ENCODE results near the gene GPR156.

GPR156 gene

DNA sequence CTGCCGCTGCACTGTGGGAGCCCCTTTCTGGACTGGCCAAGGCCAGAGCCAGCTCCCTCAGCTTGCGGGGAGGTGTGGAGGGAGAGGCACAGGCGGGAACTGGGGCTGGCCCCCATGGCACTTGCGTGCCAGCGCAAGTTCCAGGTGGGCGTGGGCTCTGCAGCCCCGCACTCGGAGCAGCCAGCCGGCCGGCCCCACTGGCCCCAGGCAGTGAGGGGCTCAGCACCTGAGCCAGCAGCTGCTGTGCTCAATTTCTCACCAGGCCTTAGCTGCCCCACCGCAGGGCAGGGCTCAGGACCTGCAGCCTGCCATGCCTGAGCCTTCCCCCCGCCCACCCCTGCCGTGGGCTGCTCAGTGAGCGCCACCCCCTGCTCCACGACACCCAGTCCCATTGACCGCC is 4.6 kb upstream of the GPR156 start:
- peaks cover 1% of the 10 kb centered on the region for H3K4me1 Mint-ChIP-seq

DNA sequence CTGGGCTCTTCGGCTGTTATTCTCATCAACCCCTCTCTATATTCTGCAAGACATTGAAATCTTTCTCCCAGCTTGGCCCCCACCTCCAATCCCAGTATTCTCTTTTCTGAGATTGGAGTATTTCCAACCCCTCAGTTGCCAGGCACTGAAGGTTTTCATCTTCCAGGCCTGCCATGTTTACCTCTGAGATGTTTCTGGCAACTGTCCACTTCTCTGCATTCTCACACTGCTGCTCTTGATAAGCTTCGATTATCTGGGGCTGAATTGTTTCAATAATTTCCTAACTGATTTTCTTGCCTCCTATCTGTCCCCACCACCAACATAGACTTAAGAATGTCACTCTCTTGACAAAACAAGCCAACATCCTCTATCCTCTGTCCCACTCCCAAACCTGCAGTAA is 1.4 kb upstream of the GPR156 start:
- no peak for ATAC-seq
- Mint-ChIP-seq H3K4me3 (no peak overlapping the region), H3K27me3 (peaks cover 45% of the 10 kb centered on the region), H3K27ac (no peak overlapping the region), H3K9me3 (peaks cover 2% of the 10 kb centered on the region), H3K36me3 (ENCODE audit: low read depth) (no peaks in the 10 kb centered on the region), H3K4me1 (peaks cover 1% of the 10 kb centered on the region)
- no peak for DNase-seq

More for the DNA sequence above, 4.6 kb upstream of the GPR156 start:
- Mint-ChIP-seq H3K36me3 (ENCODE audit: low read depth) (no peaks in the 10 kb centered on the region), H3K4me3 (no peak overlapping the region), H3K27ac (no peak overlapping the region), H3K9me3 (peaks cover 24% of the 10 kb centered on the region), H3K27me3 (peaks cover 25% of the 10 kb centered on the region)
- no peak for ATAC-seq
- DNase-seq: no peak

DNA sequence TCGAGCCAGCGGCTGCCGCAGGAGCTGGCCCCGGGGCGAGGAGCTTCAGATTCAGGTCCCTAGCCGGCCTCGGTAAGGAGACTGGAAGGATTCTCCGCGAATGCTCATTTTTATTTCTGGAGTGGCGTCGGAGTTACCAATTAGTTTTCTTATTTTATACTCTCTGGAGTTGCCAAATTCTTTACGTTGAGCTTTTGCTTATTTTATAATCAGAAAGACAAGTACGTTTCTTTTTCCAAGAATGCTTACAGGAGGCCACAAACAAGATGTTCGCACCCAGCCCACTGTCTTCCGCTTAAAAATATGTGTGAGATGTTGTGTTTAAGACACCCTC is 453 bp upstream of the GPR156 start:
- peaks cover 45% of the 10 kb centered on the region for H3K27me3 Mint-ChIP-seq

DNA sequence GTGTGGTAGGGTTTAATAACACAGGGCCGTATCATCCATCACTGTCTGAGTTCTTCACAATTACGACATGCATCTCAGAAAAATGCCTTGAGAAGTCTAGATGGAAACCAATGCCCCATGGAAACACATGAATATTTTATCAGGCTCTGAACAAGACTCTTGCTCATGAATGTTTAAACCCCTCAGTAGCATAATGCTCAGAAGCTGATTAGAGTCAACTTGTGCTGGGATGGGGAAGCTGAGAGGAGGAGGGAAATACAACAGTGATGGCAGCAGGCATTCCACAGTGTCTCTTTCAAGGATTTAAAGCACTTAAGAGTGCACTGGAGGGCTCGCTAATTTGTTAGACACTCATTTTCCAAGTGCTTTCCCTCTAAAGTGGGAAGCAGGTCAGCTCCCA is 3.8 kb downstream of the GPR156 start:
- H3K4me1 Mint-ChIP-seq: peaks cover 1% of the 10 kb centered on the region
- ATAC-seq: no peak
- no peaks in the 10 kb centered on the region for H3K9me3 Mint-ChIP-seq
- H3K36me3 Mint-ChIP-seq (ENCODE audit: low read depth): no peaks in the 10 kb centered on the region
- H3K27me3 Mint-ChIP-seq: peaks cover 59% of the 10 kb centered on the region
- no peak overlapping the region for H3K27ac Mint-ChIP-seq
- DNase-seq: no peak
- H3K4me3 Mint-ChIP-seq: no peak overlapping the region

More for the DNA sequence above, 453 bp upstream of the GPR156 start:
- Mint-ChIP-seq H3K4me3 (no peak overlapping the region), H3K4me1 (peaks cover 1% of the 10 kb centered on the region), H3K36me3 (ENCODE audit: low read depth) (no peaks in the 10 kb centered on the region), H3K27ac (no peak overlapping the region), H3K9me3 (no peaks in the 10 kb centered on the region)
- ATAC-seq (no peak), DNase-seq (no peak)

DNA sequence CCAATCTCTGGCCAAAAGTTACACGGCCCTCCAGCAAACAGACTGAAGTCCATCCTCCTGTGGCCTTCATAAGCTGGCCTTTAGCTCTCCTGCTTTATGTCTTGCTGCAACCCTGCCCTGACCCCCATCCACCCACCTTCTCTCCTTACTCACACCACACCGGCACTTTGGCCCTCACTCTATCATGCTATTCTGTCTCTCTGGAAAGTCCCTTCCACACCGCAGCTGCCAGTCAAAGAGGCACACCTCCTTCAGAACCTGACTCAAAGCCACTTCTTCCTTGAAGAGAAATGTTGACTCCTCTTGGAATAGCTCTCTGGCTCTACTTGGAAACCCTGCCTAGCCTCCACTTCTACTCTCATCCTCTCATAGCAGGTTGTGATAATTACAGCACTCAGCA is 4.5 kb downstream of the GPR156 start:
- no peak for ATAC-seq
- Mint-ChIP-seq H3K27me3 (peaks cover 56% of the 10 kb centered on the region), H3K27ac (no peak overlapping the region), H3K4me1 (peaks cover 1% of the 10 kb centered on the region), H3K9me3 (no peaks in the 10 kb centered on the region), H3K36me3 (ENCODE audit: low read depth) (no peaks in the 10 kb centered on the region), H3K4me3 (no peak overlapping the region)
- no peak for DNase-seq

DNA sequence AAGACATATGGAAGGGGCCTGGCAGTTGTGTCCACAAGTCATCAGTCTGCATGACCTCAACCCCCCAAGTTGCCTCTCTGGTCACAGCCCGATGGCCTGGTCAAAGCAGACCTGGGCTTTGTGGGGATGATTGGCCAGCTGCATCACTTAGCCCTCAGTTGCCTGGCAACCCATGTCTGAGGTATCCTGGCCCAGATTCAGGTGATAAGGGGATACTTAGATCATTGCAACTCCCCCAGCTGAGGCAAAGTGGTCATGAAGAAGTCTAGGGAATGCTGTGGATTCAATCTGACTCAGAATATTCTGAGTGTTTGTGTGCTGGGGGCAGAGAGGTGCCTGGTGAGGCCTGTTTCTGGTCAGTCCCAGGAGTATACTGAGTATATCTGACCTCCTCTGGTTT is 5.0 kb downstream of the GPR156 start:
- Mint-ChIP-seq H3K27ac (no peak overlapping the region), H3K4me1 (no peaks in the 10 kb centered on the region), H3K36me3 (ENCODE audit: low read depth) (no peaks in the 10 kb centered on the region), H3K9me3 (no peaks in the 10 kb centered on the region), H3K4me3 (no peak overlapping the region), H3K27me3 (peaks cover 57% of the 10 kb centered on the region)
- ATAC-seq (no peak), DNase-seq (no peak)

DNA sequence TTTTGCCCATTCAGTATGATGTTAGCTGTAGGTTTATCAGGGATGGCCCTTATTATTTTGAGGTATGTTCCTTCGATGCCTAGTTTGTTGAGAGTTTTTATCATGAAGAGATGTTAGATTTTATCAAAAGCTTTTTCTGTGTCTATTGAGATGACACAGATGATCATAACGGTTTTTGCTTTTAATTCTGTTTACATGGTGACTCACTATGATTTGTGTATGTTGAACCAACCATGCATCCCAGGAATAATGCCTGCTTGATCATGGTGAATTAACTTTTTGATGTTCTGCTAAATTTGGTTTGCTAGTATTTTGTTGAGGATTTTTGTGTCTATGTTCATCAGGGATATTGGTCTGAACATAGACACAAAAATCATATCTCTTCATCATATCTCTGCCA is 8.3 kb downstream of the GPR156 start:
- Mint-ChIP-seq H3K9me3 (no peaks in the 10 kb centered on the region), H3K27me3 (peaks cover 34% of the 10 kb centered on the region), H3K27ac (no peak overlapping the region), H3K4me3 (no peak overlapping the region), H3K36me3 (ENCODE audit: low read depth) (no peaks in the 10 kb centered on the region), H3K4me1 (no peaks in the 10 kb centered on the region)
- no peak for DNase-seq
- no peak for ATAC-seq

DNA sequence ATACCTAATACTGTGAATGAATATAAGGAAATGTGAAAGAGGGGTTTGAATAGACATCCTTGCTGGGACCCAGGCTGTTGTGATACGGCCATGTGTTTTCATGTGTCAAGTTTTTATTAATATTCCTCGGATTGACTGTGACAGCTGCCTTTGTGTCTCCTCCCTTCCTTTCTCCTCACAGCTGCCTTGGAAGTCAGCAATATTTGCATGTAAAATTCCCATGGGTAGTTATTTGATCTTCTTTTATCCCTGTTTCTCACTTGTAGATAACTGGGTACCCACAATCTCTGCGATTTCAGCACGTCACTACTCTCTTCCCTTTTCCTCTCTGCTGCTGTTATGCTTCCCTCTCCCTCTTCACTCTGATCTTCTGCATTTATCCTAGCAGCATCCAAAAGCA is 9.4 kb downstream of the GPR156 start:
- no peak for ATAC-seq
- H3K27ac Mint-ChIP-seq: no peak overlapping the region
- H3K27me3 Mint-ChIP-seq: peaks cover 31% of the 10 kb centered on the region
- no peaks in the 10 kb centered on the region for H3K4me1 Mint-ChIP-seq
- H3K4me3 Mint-ChIP-seq: no peak overlapping the region
- no peaks in the 10 kb centered on the region for H3K9me3 Mint-ChIP-seq
- no peak for DNase-seq
- no peaks in the 10 kb centered on the region for H3K36me3 Mint-ChIP-seq (ENCODE audit: low read depth)

DNA sequence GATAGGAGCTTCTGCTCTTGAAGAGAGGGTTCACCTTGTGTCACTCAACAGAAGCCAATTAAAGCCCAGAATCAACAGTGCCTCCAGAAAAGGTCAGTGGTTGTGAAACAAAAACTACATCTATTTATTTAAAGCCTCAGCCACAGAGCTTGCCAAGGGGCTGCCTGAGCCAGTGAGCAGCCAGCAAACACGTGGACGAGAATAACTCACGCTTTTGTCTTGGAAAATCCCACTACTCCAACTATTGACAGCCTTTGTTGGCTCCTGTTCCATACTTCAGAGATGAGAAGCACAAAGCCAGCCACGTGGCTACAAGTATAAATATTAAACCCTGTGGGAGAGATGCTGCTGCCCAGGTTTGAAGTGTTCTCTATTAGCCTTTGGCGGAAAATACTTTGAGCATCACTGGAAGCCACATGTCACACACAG is 10.3 kb downstream of the GPR156 start:
- no peak overlapping the region for H3K4me3 Mint-ChIP-seq
- DNase-seq: no peak
- H3K4me1 Mint-ChIP-seq: no peaks in the 10 kb centered on the region
- no peak overlapping the region for H3K27ac Mint-ChIP-seq
- no peaks in the 10 kb centered on the region for H3K9me3 Mint-ChIP-seq
- no peak for ATAC-seq
- H3K36me3 Mint-ChIP-seq (ENCODE audit: low read depth): no peaks in the 10 kb centered on the region
- H3K27me3 Mint-ChIP-seq: peaks cover 31% of the 10 kb centered on the region

DNA sequence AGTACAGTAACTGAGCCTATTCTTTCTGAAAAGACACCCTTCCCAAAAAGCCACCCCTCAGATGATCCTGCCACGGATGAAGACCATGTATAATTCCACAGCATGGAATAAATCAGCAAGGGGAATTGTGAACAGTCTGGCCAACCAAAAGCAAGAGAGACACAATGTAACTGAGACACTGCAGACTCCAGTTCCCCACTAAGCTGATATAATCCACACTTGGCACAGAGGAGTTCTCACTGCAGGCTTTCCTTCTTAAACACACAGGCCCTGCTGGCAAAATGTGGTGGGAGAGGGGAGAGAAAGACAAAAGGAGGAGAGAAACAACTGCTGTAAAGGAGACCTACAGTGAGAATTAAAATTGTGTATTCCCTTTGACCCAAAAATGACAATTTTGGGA is 12.7 kb downstream of the GPR156 start:
- no peak for ATAC-seq
- DNase-seq: no peak
- H3K9me3 Mint-ChIP-seq: no peaks in the 10 kb centered on the region
- peaks cover 24% of the 10 kb centered on the region for H3K27me3 Mint-ChIP-seq
- no peak overlapping the region for H3K27ac Mint-ChIP-seq
- H3K36me3 Mint-ChIP-seq (ENCODE audit: low read depth): no peaks in the 10 kb centered on the region
- H3K4me1 Mint-ChIP-seq: no peaks in the 10 kb centered on the region
- H3K4me3 Mint-ChIP-seq: no peak overlapping the region

DNA sequence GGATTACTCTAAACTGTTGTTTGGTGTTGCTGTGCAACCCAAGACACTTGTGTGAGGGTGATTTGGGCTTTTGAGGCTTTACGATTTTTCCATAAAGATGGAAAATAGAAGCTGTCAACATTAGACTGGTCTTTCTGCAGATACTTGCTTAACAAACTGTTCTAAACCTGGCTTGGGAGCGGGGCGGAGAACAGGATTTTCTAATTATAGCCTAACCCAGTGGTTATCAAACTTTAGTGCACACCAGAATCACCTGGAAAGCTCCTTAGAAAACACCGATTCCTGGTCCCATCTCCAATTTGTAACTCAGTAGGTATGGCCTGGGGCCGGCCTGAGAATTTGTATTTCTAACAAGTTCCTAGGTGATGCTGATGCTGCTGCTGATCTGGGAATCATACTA is 19.0 kb downstream of the GPR156 start:
- no peak overlapping the region for H3K27ac Mint-ChIP-seq
- H3K4me3 Mint-ChIP-seq: no peak overlapping the region
- DNase-seq: no peak
- H3K27me3 Mint-ChIP-seq: peaks cover 7% of the 10 kb centered on the region
- H3K4me1 Mint-ChIP-seq: no peaks in the 10 kb centered on the region
- no peaks in the 10 kb centered on the region for H3K36me3 Mint-ChIP-seq (ENCODE audit: low read depth)
- H3K9me3 Mint-ChIP-seq: no peaks in the 10 kb centered on the region
- ATAC-seq: no peak

DNA sequence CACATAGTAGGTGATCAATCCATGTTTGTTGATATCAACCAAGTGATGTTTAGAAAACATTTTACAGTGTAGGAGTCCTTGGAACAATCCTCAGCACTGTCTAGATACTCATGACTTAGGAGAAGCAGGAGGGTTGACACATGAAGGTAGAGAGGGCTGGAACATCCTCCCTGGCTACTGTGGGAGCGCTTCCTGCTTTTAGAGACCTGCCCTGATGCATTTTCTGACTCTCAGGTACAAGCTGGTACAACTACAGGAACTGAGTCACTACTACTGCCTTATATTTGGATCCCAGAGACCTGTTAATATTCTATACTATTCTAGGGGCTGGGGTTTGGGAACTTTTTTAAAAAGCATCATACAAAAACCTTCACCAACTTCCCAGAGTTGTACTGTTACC is 20.1 kb downstream of the GPR156 start:
- ATAC-seq: no peak
- Mint-ChIP-seq H3K27me3 (peaks cover 7% of the 10 kb centered on the region), H3K9me3 (no peaks in the 10 kb centered on the region), H3K36me3 (ENCODE audit: low read depth) (no peaks in the 10 kb centered on the region), H3K27ac (no peak overlapping the region), H3K4me1 (no peaks in the 10 kb centered on the region), H3K4me3 (no peak overlapping the region)
- no peak for DNase-seq

DNA sequence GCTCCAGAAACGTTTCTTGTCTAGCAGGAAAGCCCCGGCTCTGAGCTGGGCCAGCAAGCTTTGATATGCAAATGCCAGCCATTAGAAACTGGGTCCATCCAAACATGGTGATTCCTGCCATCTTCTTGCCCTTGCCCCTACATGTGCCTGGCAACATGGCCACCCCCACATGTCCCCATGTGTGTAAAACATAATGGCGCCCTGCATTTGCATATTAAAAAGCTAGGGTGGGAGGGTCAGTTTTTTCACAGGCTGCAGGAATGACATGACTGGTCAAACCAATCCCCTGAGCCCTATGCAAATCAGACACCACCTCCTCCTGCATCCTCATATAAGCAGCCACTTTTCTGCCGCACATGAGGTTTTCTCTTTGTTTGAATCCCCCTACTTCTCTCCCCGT is 21.2 kb downstream of the GPR156 start:
- H3K36me3 Mint-ChIP-seq (ENCODE audit: low read depth): no peaks in the 10 kb centered on the region
- H3K9me3 Mint-ChIP-seq: peaks cover under 1% of the 10 kb centered on the region
- no peak for ATAC-seq
- H3K27me3 Mint-ChIP-seq: peaks cover 7% of the 10 kb centered on the region
- DNase-seq: no peak
- no peaks in the 10 kb centered on the region for H3K4me1 Mint-ChIP-seq
- no peak overlapping the region for H3K4me3 Mint-ChIP-seq
- H3K27ac Mint-ChIP-seq: no peak overlapping the region

DNA sequence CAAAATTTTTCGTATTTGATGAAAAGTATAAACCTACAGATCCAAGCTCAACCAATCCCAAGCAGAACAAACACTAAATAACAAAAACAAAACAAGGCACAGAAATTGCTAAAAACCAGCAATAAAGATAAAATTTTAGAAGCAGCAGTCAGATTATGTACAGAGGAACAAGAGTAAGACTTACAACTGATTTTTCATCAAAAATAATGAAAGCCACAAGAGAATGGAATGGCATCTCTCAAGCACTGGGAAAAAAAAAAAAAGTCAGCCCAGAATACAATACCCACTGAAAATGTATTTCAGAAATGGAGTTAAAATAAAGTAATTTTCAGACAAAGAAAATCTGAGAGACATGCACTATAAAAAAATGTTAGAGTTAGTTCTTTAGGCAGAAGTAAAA is 27.0 kb downstream of the GPR156 start:
- Mint-ChIP-seq H3K27me3 (peaks cover 3% of the 10 kb centered on the region), H3K27ac (no peak overlapping the region), H3K36me3 (ENCODE audit: low read depth) (peaks cover 2% of the 10 kb centered on the region), H3K9me3 (peaks cover 29% of the 10 kb centered on the region), H3K4me1 (no peaks in the 10 kb centered on the region), H3K4me3 (no peak overlapping the region)
- ATAC-seq (no peak), DNase-seq (no peak)

DNA sequence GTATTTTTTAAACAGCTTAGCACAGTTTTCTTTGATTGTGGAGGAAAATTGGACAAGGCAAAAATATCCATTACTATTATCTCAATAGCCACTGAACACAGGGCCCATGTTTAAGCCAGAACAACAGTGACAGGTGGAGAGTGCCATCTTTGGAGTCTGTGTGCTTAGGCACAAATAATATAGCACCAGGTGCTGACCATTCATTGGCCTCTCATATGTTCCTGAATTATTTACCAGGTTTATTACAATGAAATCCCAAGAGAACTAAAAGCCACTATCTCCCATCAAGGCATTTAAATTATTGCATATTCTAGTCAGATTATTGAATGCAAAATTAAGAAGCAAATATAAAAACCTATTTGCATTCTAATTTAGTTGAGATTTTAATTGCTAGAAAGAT is 39.6 kb downstream of the GPR156 start:
- no peak for ATAC-seq
- Mint-ChIP-seq H3K9me3 (no peaks in the 10 kb centered on the region), H3K4me1 (no peaks in the 10 kb centered on the region), H3K27me3 (peaks cover 14% of the 10 kb centered on the region), H3K27ac (no peak overlapping the region), H3K4me3 (no peak overlapping the region), H3K36me3 (ENCODE audit: low read depth) (no peaks in the 10 kb centered on the region)
- DNase-seq: no peak

DNA sequence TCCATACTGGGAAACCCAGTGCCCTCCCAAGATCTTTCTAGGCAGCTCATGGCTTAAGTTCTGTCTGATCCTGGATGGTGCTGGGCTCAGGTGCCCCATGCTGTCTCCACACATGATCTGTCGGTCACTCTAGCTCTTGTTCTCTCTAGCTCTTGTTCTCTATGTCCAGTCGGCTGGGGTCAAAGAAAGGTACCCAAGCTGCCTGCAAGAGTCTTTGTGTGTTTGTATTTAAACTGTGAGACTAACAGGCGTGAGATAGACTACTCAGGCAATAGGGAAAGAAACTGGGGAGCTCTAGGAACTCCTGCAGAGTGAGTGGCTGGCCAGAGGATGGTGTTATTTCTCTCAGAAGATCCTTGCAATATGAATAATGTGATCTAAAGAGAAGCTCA is 40.2 kb downstream of the GPR156 start:
- H3K36me3 Mint-ChIP-seq (ENCODE audit: low read depth): no peaks in the 10 kb centered on the region
- no peak for DNase-seq
- no peak overlapping the region for H3K27ac Mint-ChIP-seq
- ATAC-seq: no peak
- no peaks in the 10 kb centered on the region for H3K4me1 Mint-ChIP-seq
- peaks cover 17% of the 10 kb centered on the region for H3K27me3 Mint-ChIP-seq
- no peak overlapping the region for H3K4me3 Mint-ChIP-seq
- H3K9me3 Mint-ChIP-seq: no peaks in the 10 kb centered on the region
